HEK293 (cell line): ENCODE data around the gene MEFV.

Source experiments
- CTCF ChIP-seq: fragments of 450-650 bp; formaldehyde crosslinking; IDR thresholded peaks from 2 replicates; pipeline ENCODE4 v1.5.1; 2016; ENCODE audit warnings: missing biosample characterization, missing genetic modification characterization
- REST ChIP-seq: fragments of 450-650 bp; formaldehyde crosslinking; IDR thresholded peaks from 2 replicates; pipeline ENCODE4 v1.5.1; 2016; ENCODE audit warnings: missing biosample characterization, missing genetic modification characterization
- ZNF623 ChIP-seq: fragments of 450-650 bp; formaldehyde crosslinking; IDR thresholded peaks from 2 replicates; pipeline ENCODE4 v1.5.1; 2016; ENCODE audit warnings: missing biosample characterization, missing genetic modification characterization
- ZNF785 ChIP-seq: fragments of 450-650 bp; formaldehyde crosslinking; IDR thresholded peaks from 2 replicates; pipeline ENCODE4 v1.5.1; 2016; ENCODE audit warnings: missing biosample characterization, missing genetic modification characterization
- ZNF791 ChIP-seq: fragments of 450-650 bp; formaldehyde crosslinking; IDR thresholded peaks from 2 replicates; pipeline ENCODE4 v1.5.1; 2016; ENCODE audit warnings: missing biosample characterization, missing genetic modification characterization

- TF ChIP-seq CTCF (no peak), ZNF791 (tag by site-specific recombination) (no peak), REST (tag by site-specific recombination) (no peak), ZNF623 (tag by site-specific recombination) (no peak), ZNF785 (tag by site-specific recombination) (no peak)
These were observed 3.5 kb downstream of the MEFV start for GRCh38 chr16:3252967-3253366.
